ENCODE results near the gene LATS2.

- TF ChIP-seq CTCF (IDR thresholded peaks at IDR 0.05 in 8 of 11, conservative IDR thresholded peaks at IDR 0.05 in 3 of 11) = no peak
- peak in 1 of 3 donors; percentile 29 for TF ChIP-seq POLR2AphosphoS5 (IDR thresholded peaks at IDR 0.05)
- TF ChIP-seq POLR2A (IDR thresholded peaks at IDR 0.05) = no peak
Observed at GRCh38 chr13:20981370-20982095, 79.9 kb downstream of the LATS2 start.
